Measurements from ENCODE around the gene TASOR2. TPM values are rescaled to one million over a fixed set of nuclear protein-coding genes. Genes with fewer than 3 reads are reported as not detected.

TASOR2 gene
- total RNA-seq, 1 experiment from 2014 or later: 57.4 TPM

DNA sequence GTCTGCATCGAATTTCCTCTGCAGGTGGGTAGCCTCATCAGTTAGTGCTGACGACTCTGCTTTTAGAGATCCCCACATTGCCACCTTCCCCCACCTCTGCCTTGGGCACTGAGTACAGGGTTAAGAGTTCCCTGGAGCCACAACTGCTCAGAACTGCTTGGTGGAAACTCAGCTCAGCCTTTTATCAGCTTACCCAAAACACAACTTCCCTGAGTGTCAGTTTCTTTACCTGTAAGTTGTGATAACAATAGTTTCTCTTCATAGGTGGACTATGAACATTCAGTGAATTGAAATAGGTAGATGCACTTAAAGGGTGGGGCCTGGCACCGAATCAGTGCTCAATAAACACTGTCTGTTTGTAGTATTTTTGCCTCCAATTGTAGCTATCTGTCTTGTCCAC, 29.5 kb upstream of the TASOR2 start:
- CTCF ChIA-PET: interaction anchor here (0.6 kb wide), 1 partner anchor 100 kb away, joined by 3 read pairs; no protein-coding TSS in a partner anchor

DNA sequence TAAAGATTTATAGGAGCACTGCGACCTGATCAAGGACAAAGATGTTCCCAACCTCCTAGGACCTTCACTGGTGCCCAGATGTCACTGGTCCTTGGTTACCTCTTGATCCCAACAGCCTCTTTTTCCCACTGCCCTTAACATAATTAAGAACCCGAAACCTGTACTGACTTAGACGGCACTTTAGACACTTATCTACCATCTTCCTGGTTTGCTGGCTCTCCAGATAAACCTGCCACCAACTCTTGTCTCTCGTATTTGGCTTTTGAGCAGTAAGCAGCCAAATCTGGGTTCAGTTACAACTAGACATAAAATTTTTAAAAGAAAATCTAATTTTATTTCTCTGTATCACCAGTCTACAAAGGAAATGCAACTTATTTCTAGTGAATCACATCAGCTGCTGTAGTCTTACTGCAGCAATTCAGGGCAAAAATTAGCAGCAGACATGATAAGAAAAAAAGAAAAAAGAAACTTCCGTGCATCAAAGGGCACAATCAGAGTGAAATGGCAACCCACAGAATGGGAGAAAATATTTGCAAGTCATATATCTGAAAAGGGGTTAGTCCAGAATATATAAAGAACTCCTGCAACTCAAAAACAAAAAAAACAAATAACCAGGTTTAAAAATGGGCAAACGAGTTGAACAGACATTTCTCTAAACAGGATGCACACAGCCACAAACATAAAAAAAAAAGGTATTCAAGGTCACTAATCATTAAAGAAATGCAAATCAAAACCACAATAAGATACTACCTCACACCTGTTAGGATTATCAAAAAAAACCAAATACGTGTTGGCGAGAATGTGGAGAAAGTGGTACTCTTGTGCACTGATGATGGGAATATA, 27.7 kb upstream of the TASOR2 start:
- ATAC-seq (no peak), DNase-seq (ENCODE audit: low read depth, low spot score) (no peak)
- no peak overlapping the region for H3K27ac ChIP-seq (ENCODE audit: low read length)
- H3K4me3 ChIP-seq (ENCODE audit: low read depth in 2 of 2, low read length in 2 of 2): no peak overlapping the region
- TF ChIP-seq POLR2AphosphoS5 (IDR thresholded peaks at IDR 0.05; ENCODE audit: low read depth, low read length): no peak
- TF ChIP-seq, protein P1, sequence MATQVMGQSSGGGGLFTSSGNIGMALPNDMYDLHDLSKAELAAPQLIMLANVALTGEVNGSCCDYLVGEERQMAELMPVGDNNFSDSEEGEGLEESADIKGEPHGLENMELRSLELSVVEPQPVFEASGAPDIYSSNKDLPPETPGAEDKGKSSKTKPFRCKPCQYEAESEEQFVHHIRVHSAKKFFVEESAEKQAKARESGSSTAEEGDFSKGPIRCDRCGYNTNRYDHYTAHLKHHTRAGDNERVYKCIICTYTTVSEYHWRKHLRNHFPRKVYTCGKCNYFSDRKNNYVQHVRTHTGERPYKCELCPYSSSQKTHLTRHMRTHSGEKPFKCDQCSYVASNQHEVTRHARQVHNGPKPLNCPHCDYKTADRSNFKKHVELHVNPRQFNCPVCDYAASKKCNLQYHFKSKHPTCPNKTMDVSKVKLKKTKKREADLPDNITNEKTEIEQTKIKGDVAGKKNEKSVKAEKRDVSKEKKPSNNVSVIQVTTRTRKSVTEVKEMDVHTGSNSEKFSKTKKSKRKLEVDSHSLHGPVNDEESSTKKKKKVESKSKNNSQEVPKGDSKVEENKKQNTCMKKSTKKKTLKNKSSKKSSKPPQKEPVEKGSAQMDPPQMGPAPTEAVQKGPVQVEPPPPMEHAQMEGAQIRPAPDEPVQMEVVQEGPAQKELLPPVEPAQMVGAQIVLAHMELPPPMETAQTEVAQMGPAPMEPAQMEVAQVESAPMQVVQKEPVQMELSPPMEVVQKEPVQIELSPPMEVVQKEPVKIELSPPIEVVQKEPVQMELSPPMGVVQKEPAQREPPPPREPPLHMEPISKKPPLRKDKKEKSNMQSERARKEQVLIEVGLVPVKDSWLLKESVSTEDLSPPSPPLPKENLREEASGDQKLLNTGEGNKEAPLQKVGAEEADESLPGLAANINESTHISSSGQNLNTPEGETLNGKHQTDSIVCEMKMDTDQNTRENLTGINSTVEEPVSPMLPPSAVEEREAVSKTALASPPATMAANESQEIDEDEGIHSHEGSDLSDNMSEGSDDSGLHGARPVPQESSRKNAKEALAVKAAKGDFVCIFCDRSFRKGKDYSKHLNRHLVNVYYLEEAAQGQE (IDR thresholded peaks at IDR 0.05; ENCODE audit: insufficient read depth in 1 of 2, low read depth in 2 of 2, low read length in 1 of 2): no peak
- TF ChIP-seq, protein P2, sequence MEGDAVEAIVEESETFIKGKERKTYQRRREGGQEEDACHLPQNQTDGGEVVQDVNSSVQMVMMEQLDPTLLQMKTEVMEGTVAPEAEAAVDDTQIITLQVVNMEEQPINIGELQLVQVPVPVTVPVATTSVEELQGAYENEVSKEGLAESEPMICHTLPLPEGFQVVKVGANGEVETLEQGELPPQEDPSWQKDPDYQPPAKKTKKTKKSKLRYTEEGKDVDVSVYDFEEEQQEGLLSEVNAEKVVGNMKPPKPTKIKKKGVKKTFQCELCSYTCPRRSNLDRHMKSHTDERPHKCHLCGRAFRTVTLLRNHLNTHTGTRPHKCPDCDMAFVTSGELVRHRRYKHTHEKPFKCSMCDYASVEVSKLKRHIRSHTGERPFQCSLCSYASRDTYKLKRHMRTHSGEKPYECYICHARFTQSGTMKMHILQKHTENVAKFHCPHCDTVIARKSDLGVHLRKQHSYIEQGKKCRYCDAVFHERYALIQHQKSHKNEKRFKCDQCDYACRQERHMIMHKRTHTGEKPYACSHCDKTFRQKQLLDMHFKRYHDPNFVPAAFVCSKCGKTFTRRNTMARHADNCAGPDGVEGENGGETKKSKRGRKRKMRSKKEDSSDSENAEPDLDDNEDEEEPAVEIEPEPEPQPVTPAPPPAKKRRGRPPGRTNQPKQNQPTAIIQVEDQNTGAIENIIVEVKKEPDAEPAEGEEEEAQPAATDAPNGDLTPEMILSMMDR (IDR thresholded peaks at IDR 0.05): no peak
- no peak for TF ChIP-seq SIN3A (IDR thresholded peaks at IDR 0.05; ENCODE audit: borderline replicate concordance, insufficient read depth, low read depth, low read length)
- no peak for TF ChIP-seq TCF7L2 (IDR thresholded peaks at IDR 0.05; ENCODE audit: low read depth, low read length)
- ChIA-PET POLR2A (interaction anchor here (0.7 kb wide), 1 partner anchor 10 kb away, joined by 5 read pairs; no protein-coding TSS in a partner anchor), CTCF (interaction anchor here (0.6 kb wide), 1 partner anchor 190 kb away, joined by 3 read pairs; no protein-coding TSS in a partner anchor)
- H3K27me3 ChIP-seq (ENCODE audit: control insufficient read depth, insufficient read depth, low read length): no peaks in the 10 kb centered on the region
- intact Hi-C loops (cut with micrococcal nuclease; ENCODE audit: unreplicated experiment) (no loop called here), in situ Hi-C loops (cut with HindIII; ENCODE audit: low pct_unique_long_range_greater_than_20kb, low sequenced_read_pairs) (no loop called here)
- no TSS peak for BruUV-seq (replicated peaks)
- no peaks in the 10 kb centered on the region for H3K36me3 ChIP-seq (ENCODE audit: control insufficient read depth, insufficient read depth, low read length)
- no peaks in the 10 kb centered on the region for H3K9me3 ChIP-seq (ENCODE audit: control insufficient read depth, insufficient read depth, low read depth, low read length)
- H3K4me1 ChIP-seq (ENCODE audit: control insufficient read depth, insufficient read depth, low read length): no peaks in the 10 kb centered on the region

More for the DNA sequence above, 29.5 kb upstream of the TASOR2 start:
- Histone ChIP-seq H3K9me3 (ENCODE audit: control insufficient read depth, insufficient read depth, low read depth, low read length) (no peaks in the 10 kb centered on the region), H3K36me3 (ENCODE audit: control insufficient read depth, insufficient read depth, low read length) (no peaks in the 10 kb centered on the region), H3K27me3 (ENCODE audit: control insufficient read depth, insufficient read depth, low read length) (no peaks in the 10 kb centered on the region), H3K4me3 (ENCODE audit: low read depth in 2 of 2, low read length in 2 of 2) (no peak overlapping the region), H3K4me1 (ENCODE audit: control insufficient read depth, insufficient read depth, low read length) (no peaks in the 10 kb centered on the region), H3K27ac (ENCODE audit: low read length) (no peak overlapping the region)
- in situ Hi-C loops (cut with HindIII; ENCODE audit: low pct_unique_long_range_greater_than_20kb, low sequenced_read_pairs) (no loop called here), intact Hi-C loops (cut with micrococcal nuclease; ENCODE audit: unreplicated experiment) (no loop called here)
- POLR2A ChIA-PET: no interaction called here
- no TSS peak for BruUV-seq (replicated peaks)
- DNase-seq (ENCODE audit: low read depth, low spot score): no peak
- no peak for TF ChIP-seq POLR2AphosphoS5 (IDR thresholded peaks at IDR 0.05; ENCODE audit: low read depth, low read length)
- TF ChIP-seq, protein P1 (IDR thresholded peaks at IDR 0.05; ENCODE audit: insufficient read depth in 1 of 2, low read depth in 2 of 2, low read length in 1 of 2): no peak
- no peak for TF ChIP-seq SIN3A (IDR thresholded peaks at IDR 0.05; ENCODE audit: borderline replicate concordance, insufficient read depth, low read depth, low read length)
- no peak for TF ChIP-seq TCF7L2 (IDR thresholded peaks at IDR 0.05; ENCODE audit: low read depth, low read length)
- TF ChIP-seq, protein P2 (IDR thresholded peaks at IDR 0.05): no peak
- no peak for ATAC-seq

Data from Panc1 (cell line).